H9 (cell line): ENCODE results near the gene TMEM239. TPM values are rescaled to one million over a fixed set of nuclear protein-coding genes. Genes with fewer than 3 reads are reported as not detected.

Experiments used
- DNase-seq: peaks from one replicate; pipeline ENCODE4 v3.0.0-alpha.2; 2017
- H2AFZ ChIP-seq: one replicate; pipeline ENCODE4 v1.6.1; 2013; ENCODE audit warnings: mild to moderate bottlenecking, low read length, control low read depth, moderate library complexity
- H2AK5ac ChIP-seq: 2 replicates; pipeline ENCODE4 v1.6.1; 2013; ENCODE audit warnings: low read length, control low read depth, mixed read lengths; ENCODE audit not compliant: insufficient read length
- H2BK120ac ChIP-seq: one replicate; pipeline ENCODE4 v1.6.1; 2013; ENCODE audit warnings: low read depth, mild to moderate bottlenecking, low read length, control low read depth, inconsistent platforms; ENCODE audit not compliant: poor library complexity, severe bottlenecking
- H2BK12ac ChIP-seq: 2 replicates; pipeline ENCODE4 v1.6.1; 2013; ENCODE audit warnings: low read length, control low read depth, mixed read lengths, low read depth; ENCODE audit not compliant: insufficient read length
- H2BK15ac ChIP-seq: 2 replicates; pipeline ENCODE4 v1.6.1; 2013; ENCODE audit warnings: low read depth, low read length, control low read depth
- H2BK20ac ChIP-seq: one replicate; pipeline ENCODE4 v1.6.1; 2013; ENCODE audit warnings: low read depth, mild to moderate bottlenecking, low read length, control low read depth, inconsistent platforms; ENCODE audit not compliant: poor library complexity, severe bottlenecking
- H2BK5ac ChIP-seq: 2 replicates; pipeline ENCODE4 v1.6.1; 2013; ENCODE audit warnings: low read length, control low read depth, mixed read lengths; ENCODE audit not compliant: insufficient read length
- H3K14ac ChIP-seq: 2 replicates; pipeline ENCODE4 v1.6.1; 2013; ENCODE audit warnings: low read length, control low read depth; ENCODE audit not compliant: insufficient read depth
- H3K18ac ChIP-seq: 2 replicates; pipeline ENCODE4 v1.6.1; 2013; ENCODE audit warnings: low read depth, mild to moderate bottlenecking, mixed read lengths, low read length, control low read depth; ENCODE audit not compliant: insufficient read length
- H3K23ac ChIP-seq: 2 replicates; pipeline ENCODE4 v1.6.1; 2013; ENCODE audit warnings: low read length, control low read depth, mixed read lengths, low read depth; ENCODE audit not compliant: insufficient read length
- H3K23me2 ChIP-seq: 2 replicates; pipeline ENCODE4 v1.6.1; 2013; ENCODE audit warnings: low read depth, mild to moderate bottlenecking, mixed read lengths, low read length, control low read depth; ENCODE audit not compliant: insufficient read length, poor library complexity, severe bottlenecking
- H3K27ac ChIP-seq: 2 replicates; pipeline ENCODE4 v1.5.1; 2013; ENCODE audit warnings: low read length, control low read depth, mixed read lengths, low read depth; ENCODE audit not compliant: insufficient read length
- H3K27me3 ChIP-seq: 2 replicates; pipeline ENCODE4 v1.6.1; 2013; ENCODE audit warnings: low read length, control low read depth, inconsistent platforms; ENCODE audit not compliant: insufficient read depth
- H3K4ac ChIP-seq: 2 replicates; pipeline ENCODE4 v1.6.1; 2013; ENCODE audit warnings: low read depth, mild to moderate bottlenecking, control low read depth, inconsistent platforms, low read length, moderate library complexity
- H3K4me1 ChIP-seq: 2 replicates; pipeline ENCODE4 v1.6.1; 2013; ENCODE audit warnings: low read length, control low read depth, inconsistent platforms; ENCODE audit not compliant: insufficient read depth
- H3K4me2 ChIP-seq: 2 replicates; pipeline ENCODE4 v1.6.1; 2013; ENCODE audit warnings: low read length, control low read depth, mixed read lengths; ENCODE audit not compliant: insufficient read length, insufficient read depth
- H3K56ac ChIP-seq: 2 replicates; pipeline ENCODE4 v1.6.1; 2013; ENCODE audit warnings: low read depth, mild to moderate bottlenecking, mixed read lengths, low read length, control low read depth; ENCODE audit not compliant: insufficient read length
- H3K79me1 ChIP-seq: 2 replicates; pipeline ENCODE4 v1.6.1; 2013; ENCODE audit warnings: low read depth, mild to moderate bottlenecking, moderate library complexity, low read length, control low read depth, inconsistent platforms; ENCODE audit not compliant: insufficient read depth, poor library complexity, severe bottlenecking
- H3K79me2 ChIP-seq: 2 replicates; pipeline ENCODE4 v1.6.1; 2013; ENCODE audit warnings: low read length, control low read depth, inconsistent platforms; ENCODE audit not compliant: insufficient read depth
- H3K9ac ChIP-seq: 2 replicates; pipeline ENCODE4 v1.6.1; 2013; ENCODE audit warnings: low read length, control low read depth, mixed read lengths; ENCODE audit not compliant: insufficient read length; ENCODE audit errors: extremely low read depth
- H3K9me3 ChIP-seq: one replicate; pipeline ENCODE4 v1.6.1; 2013; ENCODE audit warnings: low read depth, low read length, inconsistent platforms; ENCODE audit not compliant: control insufficient read depth
- H3T11ph ChIP-seq: one replicate; pipeline ENCODE4 v1.6.1; 2013; ENCODE audit warnings: mild to moderate bottlenecking, low read length, control low read depth, inconsistent platforms
- H4K20me1 ChIP-seq: one replicate; pipeline ENCODE4 v1.6.1; 2013; ENCODE audit not compliant: control insufficient read depth, insufficient read length, insufficient read depth
- H4K5ac ChIP-seq: 2 replicates; pipeline ENCODE4 v1.6.1; 2013; ENCODE audit warnings: low read depth, mild to moderate bottlenecking, mixed read lengths, low read length, control low read depth; ENCODE audit not compliant: insufficient read length
- H4K8ac ChIP-seq: replicated peaks from 2 replicates; pipeline ENCODE4 v1.6.1; 2013; ENCODE audit warnings: low read length, control low read depth, mixed read lengths, low read depth; ENCODE audit not compliant: insufficient read length
- H4K91ac ChIP-seq: 2 replicates; pipeline ENCODE4 v1.6.1; 2013; ENCODE audit warnings: low read depth, mild to moderate bottlenecking, moderate library complexity, mixed read lengths, low read length, control low read depth; ENCODE audit not compliant: insufficient read length
- H3K27ac Mint-ChIP-seq, 3 experiments: 2 replicates in 2 of 3; 3 replicates in 1 of 3; pipeline ENCODE4 v1.8.0; 2020 to 2021; ENCODE audit warnings: mixed read lengths in 3 of 3, mild to moderate bottlenecking in 1 of 3, moderate library complexity in 1 of 3
- H3K27me3 Mint-ChIP-seq: 2 replicates; pipeline ENCODE4 v1.8.0; 2021; ENCODE audit warnings: low read depth, mild to moderate bottlenecking, moderate library complexity, mixed read lengths
- H3K36me3 Mint-ChIP-seq, 3 experiments: 2 replicates in 2 of 3; 3 replicates in 1 of 3; pipeline ENCODE4 v1.8.0; 2020 to 2021; ENCODE audit warnings: low read depth in 3 of 3, mixed read lengths in 3 of 3; ENCODE audit not compliant: insufficient read depth in 1 of 3
- H3K4me1 Mint-ChIP-seq, 2 experiments: 2 replicates each; pipeline ENCODE4 v1.8.0; 2020; ENCODE audit warnings: mixed read lengths in 2 of 2
- H3K4me3 Mint-ChIP-seq, 2 experiments: 2 replicates in 1 of 2; 3 replicates in 1 of 2; pipeline ENCODE4 v1.8.0; 2020 to 2021; ENCODE audit warnings: mild to moderate bottlenecking in 2 of 2, mixed read lengths in 2 of 2, moderate library complexity in 1 of 2
- H3K9me3 Mint-ChIP-seq, 2 experiments: 2 replicates in 1 of 2; 3 replicates in 1 of 2; pipeline ENCODE4 v1.8.0; 2020; ENCODE audit warnings: mild to moderate bottlenecking in 2 of 2, mixed read lengths in 2 of 2, moderate library complexity in 1 of 2
- CTCF ChIP-seq: fragments of 200-600 bp; sonication (generic); conservative IDR thresholded peaks from 3 replicates; pipeline ENCODE4 v1.8.0; 2021; ENCODE audit warnings: antibody characterized with exemption, mild to moderate bottlenecking
- WGBS: extraction: QIAGEN DNeasy Blood & Tissue Kit; methylation state at CpG from one replicate; pipeline ENCODE4 v1.1.7; 2013; ENCODE audit warnings: missing lambda C conversion rate, low lambda C conversion rate, mixed read lengths; ENCODE audit not compliant: insufficient read length; ENCODE audit errors: extremely low coverage; 5-methylcytosine and 5-hydroxymethylcytosine counted together
- long read RNA-seq: library from polyadenylated mRNA; unstranded; transcript quantifications from one replicate; pipeline ENCODE4 v2.0.0, GENCODE V29; 2020
- total RNA-seq: library from RNA; stranded (reverse); gene quantifications from 2 replicates; pipeline ENCODE4 v1.2.1, GENCODE V29; 2021

The TMEM239 gene
- total RNA-seq: not detected in 2 replicates
- long read RNA-seq: 0 reads

GRCh38 chr20:2816030-2816582 lies at the start of gene TMEM239:
Gene TMEM239 (plus strand): TSS chr20:2816364. CDS start chr20:2816555, 191 bp downstream.
- Histone ChIP-seq H3K4me2 (no peak within 1 kb of the TSS), H2AFZ (no peak within 1 kb of the TSS), H4K91ac (no peak within 1 kb of the TSS), H3K9me3 (no peaks in the 10 kb centered on the region), H3K4ac (no peak within 1 kb of the TSS), H3K79me2 (no peaks in the 10 kb centered on the region), H3K4me1 (no peaks in the 10 kb centered on the region), H3T11ph (no peak within 1 kb of the TSS), H2BK15ac (no peak within 1 kb of the TSS), H3K27me3 (peaks cover 3% of the 10 kb centered on the region; the same call in 1 of the 2 replicates), H3K14ac (no peak within 1 kb of the TSS), H2BK12ac (no peak within 1 kb of the TSS), H3K79me1 (no peaks in the 10 kb centered on the region), H3K27ac (no peak within 1 kb of the TSS), H3K18ac (no peak within 1 kb of the TSS), H3K56ac (no peak within 1 kb of the TSS), H2BK120ac (no peak within 1 kb of the TSS), H3K23ac (no peak within 1 kb of the TSS), H2AK5ac (no peak within 1 kb of the TSS), H2BK5ac (no peak within 1 kb of the TSS), H3K9ac (no peak within 1 kb of the TSS), H3K23me2 (peaks cover 6% of the 10 kb centered on the region), H4K20me1 (no peaks in the 10 kb centered on the region), H2BK20ac (no peak within 1 kb of the TSS), H4K5ac (no peak within 1 kb of the TSS), H4K8ac (no peak within 1 kb of the TSS)
- WGBS: no CpG with 5 or more reads among the region's 10 CpGs
- peak within 1 kb of the TSS in 2 of 3 experiments; percentile 8 to 50; a peak in 1 of 7 replicates for H3K27ac Mint-ChIP-seq
- no peak for TF ChIP-seq CTCF
- no peak for DNase-seq
- H3K9me3 Mint-ChIP-seq: peaks cover 8 to 11% of the 10 kb centered on the region in 2 experiments; a peak in 4 of 5 replicates
- peaks cover 30% of the 10 kb centered on the region for H3K27me3 Mint-ChIP-seq
- H3K36me3 Mint-ChIP-seq: no peaks in the 10 kb centered on the region; a peak in 1 of 7 replicates
- H3K4me1 Mint-ChIP-seq: peaks cover 9 to 10% of the 10 kb centered on the region in 2 experiments
- H3K4me3 Mint-ChIP-seq: no peak within 1 kb of the TSS
